ENCODE measurements around the gene KLHL18.

The KLHL18 gene

GRCh38 chr3:47394140-47394870, 111.6 kb downstream of the KLHL18 start:
- no peak for DNase-seq (ENCODE audit: low read depth in 2 of 2, low spot score in 1 of 2)

- no peak for DNase-seq (ENCODE audit: low read depth in 2 of 2, low spot score in 1 of 2)
Measured at GRCh38 chr3:47394881-47395280, 112.1 kb downstream of the KLHL18 start.

All from stimulated activated CD8-positive, alpha-beta memory T cell treated with anti-CD3 and anti-CD28 coated beads, Interleukin-4, amount 100 ng/mL, for 1 hour (primary cell).